22Rv1 (cell line): ENCODE measurements around the gene JPT1.

ENCODE experiments used
- H3K27ac ChIP-seq: fragments of 450-650 bp; 2 replicates; pipeline ENCODE4 v1.5.1; 2017
- ZFX ChIP-seq: fragments of 450-650 bp; IDR thresholded peaks from 2 replicates; pipeline ENCODE4 v1.6.1; 2017; ENCODE audit warnings: antibody characterized with exemption, borderline replicate concordance
- TF ChIP-seq, protein P1 (sequence below): fragments of 450-650 bp; IDR thresholded peaks from 2 replicates; pipeline ENCODE4 v1.5.1; 2017; ENCODE audit warnings: mild to moderate bottlenecking

Gene JPT1

DNA sequence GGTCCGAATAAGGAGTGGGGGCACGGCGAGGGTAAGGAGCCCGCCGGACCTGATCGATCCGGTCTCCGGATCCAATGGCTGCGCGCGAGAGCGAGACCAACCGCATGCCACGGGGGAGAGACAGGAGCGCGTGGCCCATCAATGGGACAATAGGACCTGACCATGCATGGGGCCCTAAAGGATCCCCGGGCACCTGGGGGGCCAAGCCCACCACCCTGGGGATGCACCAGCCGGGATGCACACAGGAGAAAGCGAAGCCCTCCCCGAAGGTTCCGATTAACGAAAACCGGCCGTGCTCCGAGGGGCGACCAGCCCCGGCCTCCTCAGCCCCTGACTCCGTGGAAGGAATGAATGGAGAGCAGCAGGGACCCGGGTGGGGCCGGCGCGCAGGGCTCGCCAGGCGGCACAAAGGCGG is 525 bp downstream of the JPT1 start:
- H3K27ac ChIP-seq: peak overlapping the region; percentile 80
- TF ChIP-seq, protein P1, sequence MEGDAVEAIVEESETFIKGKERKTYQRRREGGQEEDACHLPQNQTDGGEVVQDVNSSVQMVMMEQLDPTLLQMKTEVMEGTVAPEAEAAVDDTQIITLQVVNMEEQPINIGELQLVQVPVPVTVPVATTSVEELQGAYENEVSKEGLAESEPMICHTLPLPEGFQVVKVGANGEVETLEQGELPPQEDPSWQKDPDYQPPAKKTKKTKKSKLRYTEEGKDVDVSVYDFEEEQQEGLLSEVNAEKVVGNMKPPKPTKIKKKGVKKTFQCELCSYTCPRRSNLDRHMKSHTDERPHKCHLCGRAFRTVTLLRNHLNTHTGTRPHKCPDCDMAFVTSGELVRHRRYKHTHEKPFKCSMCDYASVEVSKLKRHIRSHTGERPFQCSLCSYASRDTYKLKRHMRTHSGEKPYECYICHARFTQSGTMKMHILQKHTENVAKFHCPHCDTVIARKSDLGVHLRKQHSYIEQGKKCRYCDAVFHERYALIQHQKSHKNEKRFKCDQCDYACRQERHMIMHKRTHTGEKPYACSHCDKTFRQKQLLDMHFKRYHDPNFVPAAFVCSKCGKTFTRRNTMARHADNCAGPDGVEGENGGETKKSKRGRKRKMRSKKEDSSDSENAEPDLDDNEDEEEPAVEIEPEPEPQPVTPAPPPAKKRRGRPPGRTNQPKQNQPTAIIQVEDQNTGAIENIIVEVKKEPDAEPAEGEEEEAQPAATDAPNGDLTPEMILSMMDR: no peak
- no peak for TF ChIP-seq ZFX

DNA sequence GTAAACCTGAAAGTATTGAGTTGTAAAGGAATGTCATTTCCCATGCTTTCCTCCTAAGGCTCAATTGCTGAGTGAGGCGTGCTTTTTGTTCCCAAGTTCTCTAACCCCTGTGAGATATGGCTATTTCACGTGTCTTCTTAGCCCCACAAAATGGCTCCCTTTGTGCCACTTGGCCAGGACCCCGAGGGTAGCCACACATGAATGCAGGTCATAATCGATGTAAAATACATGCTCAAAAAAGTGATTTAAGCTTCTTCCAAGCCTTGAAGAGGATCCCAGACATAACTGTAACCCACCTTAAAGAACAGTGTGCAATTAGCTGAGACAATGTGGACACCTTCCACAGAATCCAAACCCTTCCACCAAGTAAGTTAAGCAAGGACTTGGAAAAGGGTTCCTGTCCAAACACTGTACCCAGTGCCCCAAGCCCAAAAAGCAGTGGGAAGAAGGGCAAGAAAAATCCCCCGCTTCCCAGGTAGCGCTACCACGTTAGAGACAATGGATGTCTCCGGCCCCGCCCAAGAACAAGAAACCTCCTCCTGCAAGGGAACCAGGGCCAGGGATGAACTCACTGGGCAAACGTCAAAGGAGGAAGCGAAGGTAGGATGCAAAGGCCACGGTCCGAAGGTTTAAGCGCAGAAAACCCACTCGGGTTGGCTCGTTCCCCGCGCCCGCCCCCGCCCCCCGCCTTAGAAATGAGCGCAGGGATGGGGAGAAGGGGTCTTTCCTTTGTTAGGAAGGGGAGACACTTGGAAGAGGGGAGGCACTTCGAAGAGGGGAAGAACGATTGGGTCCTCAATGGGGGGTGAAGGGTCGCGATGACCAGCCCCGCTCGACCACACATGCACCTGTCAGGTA is 1.2 kb downstream of the JPT1 start:
- peak overlapping the region; percentile 80 for H3K27ac ChIP-seq
- TF ChIP-seq, protein P1: no peak
- no peak for TF ChIP-seq ZFX

DNA sequence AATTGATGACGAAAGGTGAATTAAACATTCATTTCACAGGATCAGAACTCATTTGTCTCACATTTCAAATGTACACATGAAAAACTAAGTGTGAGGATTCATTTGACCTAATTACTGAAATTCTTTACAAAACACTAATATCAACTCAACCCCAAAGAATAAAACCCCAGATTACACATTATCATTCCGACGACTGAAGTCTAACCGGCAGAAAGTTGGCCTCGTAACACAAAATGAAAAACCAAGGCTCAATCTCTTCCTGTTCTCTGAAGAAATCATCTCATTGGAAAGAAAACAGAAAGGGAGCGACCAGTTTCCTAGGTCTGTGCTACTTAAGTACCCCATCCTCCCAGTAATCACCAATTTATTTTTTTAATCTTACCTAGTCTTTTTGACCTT is 1.8 kb downstream of the JPT1 start:
- TF ChIP-seq, protein P1: no peak
- TF ChIP-seq ZFX: no peak
- H3K27ac ChIP-seq: peak overlapping the region; percentile 80

DNA sequence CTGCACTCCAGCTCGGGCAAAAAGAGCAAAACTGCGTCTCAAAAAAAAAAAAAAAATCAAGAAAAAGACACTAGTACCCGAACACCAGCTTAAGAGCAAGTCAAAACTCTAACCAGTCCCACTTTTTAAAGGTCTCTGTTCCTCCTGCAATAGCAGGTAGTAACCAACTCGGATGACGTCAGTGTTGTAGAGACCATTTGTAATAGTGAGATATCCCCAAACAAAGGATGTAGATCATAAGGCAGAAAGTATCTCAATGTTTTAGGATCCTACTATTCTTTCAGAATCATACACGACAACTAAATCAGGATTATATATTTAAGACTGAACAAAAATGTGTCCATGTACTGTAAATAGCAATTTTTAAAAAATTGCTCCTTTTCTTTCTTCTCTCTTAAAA is 2.4 kb downstream of the JPT1 start:
- no peak overlapping the region for H3K27ac ChIP-seq
- TF ChIP-seq ZFX: no peak
- TF ChIP-seq, protein P1: no peak

- TF ChIP-seq ZFX: no peak
Measured at GRCh38 chr17:75147878-75148546, 6.3 kb downstream of the JPT1 start.

GRCh38 chr17:75146592-75146991 is 7.7 kb downstream of the JPT1 start:
- no peak overlapping the region for H3K27ac ChIP-seq
- TF ChIP-seq ZFX: no peak
- TF ChIP-seq, protein P1: no peak

More at GRCh38 chr17:75147878-75148546, 6.3 kb downstream of the JPT1 start:
- peak overlapping the region; percentile 18 for H3K27ac ChIP-seq

DNA sequence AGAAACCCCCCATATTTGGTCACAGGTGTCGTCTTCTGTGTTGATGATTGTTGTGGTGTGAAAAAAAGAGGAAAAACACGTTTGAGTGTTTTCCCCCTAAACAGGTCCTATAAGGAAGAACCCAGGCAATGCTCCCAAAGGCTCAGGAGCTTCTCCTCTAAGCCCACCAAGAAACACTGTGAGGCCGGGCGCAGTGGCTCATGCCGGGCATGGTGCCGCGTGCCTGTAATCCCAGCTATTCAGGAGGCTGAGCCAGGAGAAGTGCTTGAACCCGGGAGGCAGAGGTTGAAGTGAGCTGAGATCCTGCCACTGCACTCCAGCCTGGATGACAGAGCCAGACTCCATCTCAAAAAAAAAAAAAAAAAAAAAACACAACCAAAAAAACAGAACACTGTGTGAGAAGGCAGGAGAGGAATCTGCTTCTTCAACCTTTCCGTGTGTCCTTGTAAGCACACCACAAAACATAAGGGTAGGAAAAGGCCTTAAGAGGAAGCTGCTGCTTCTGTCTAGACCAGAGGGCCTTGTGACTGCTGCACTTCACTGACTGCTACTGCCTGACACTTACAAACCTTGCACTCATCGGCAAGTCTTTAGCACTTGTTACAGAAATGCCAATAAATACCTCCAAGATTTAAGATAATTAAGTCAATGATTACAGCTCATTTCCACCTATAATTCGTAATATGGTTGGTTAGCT is 9.3 kb downstream of the JPT1 start:
- no peak overlapping the region for H3K27ac ChIP-seq
- no peak for TF ChIP-seq ZFX
- TF ChIP-seq, protein P1: no peak
